OCI-LY7 (cell line): ENCODE data around the gene DIP2C. TPM values are rescaled to one million over a fixed set of nuclear protein-coding genes. Genes with fewer than 3 reads are reported as not detected.

Source experiments
- BruUV-seq: library from RNA; stranded (reverse); fragments of 400-500 nt; replicated peaks from 2 replicates; lab custom pipeline; 2021; lab: Mats Ljungman, UMichigan
- CTCF ChIA-PET: fragments of 300-600 bp; sonication (Branson Sonifier 250); formaldehyde crosslinking; loops from one replicate; lab custom pipeline; 2022; ENCODE audit warnings: antibody characterized with exemption; ENCODE audit not compliant: unreplicated experiment; lab: Charles Lee
- POLR2A ChIA-PET: fragments of 300-600 bp; sonication (Branson Sonifier 250); formaldehyde crosslinking; loops from one replicate; lab custom pipeline; 2022; ENCODE audit warnings: antibody characterized with exemption; lab: Charles Lee
- DNase-seq: peaks from one replicate; pipeline ENCODE4 v3.0.0-alpha.2; 2015; ENCODE audit warnings: low spot score
- H2AFZ ChIP-seq: fragments of 200-600 bp; sonication (generic), shearing (Covaris generic); 2 replicates; pipeline ENCODE4 v1.6.1; 2014; ENCODE audit warnings: mild to moderate bottlenecking, antibody characterized with exemption, low read length, moderate library complexity
- H3K27ac ChIP-seq: fragments of 200-600 bp; sonication (generic); 2 replicates; pipeline ENCODE4 v1.5.1; 2014; ENCODE audit warnings: mixed run types, low read depth, mild to moderate bottlenecking, moderate library complexity, low read length, inconsistent platforms; ENCODE audit not compliant: poor library complexity, severe bottlenecking
- H3K36me3 ChIP-seq: fragments of 200-600 bp; sonication (generic); 2 replicates; pipeline ENCODE4 v1.6.1; 2014; ENCODE audit warnings: mild to moderate bottlenecking, antibody characterized with exemption, low read length, moderate library complexity, mixed read lengths; ENCODE audit not compliant: insufficient read depth
- H3K4me1 ChIP-seq: fragments of 200-600 bp; sonication (generic); 2 replicates; pipeline ENCODE4 v1.5.1; 2014; ENCODE audit warnings: mild to moderate bottlenecking, low read length; ENCODE audit not compliant: insufficient read depth, poor library complexity, severe bottlenecking
- H3K4me2 ChIP-seq: fragments of 200-600 bp; sonication (generic); 2 replicates; pipeline ENCODE4 v1.6.1; 2014; ENCODE audit warnings: mild to moderate bottlenecking, low read length
- H3K4me3 ChIP-seq: fragments of 200-600 bp; sonication (generic); 2 replicates; pipeline ENCODE4 v1.5.1; 2014; ENCODE audit warnings: mild to moderate bottlenecking, low read depth, low read length; ENCODE audit not compliant: poor library complexity, severe bottlenecking
- H3K79me2 ChIP-seq: fragments of 200-600 bp; sonication (generic); 2 replicates; pipeline ENCODE4 v1.6.1; 2016; ENCODE audit warnings: low read depth, mild to moderate bottlenecking, low read length, moderate library complexity, mixed read lengths; ENCODE audit not compliant: insufficient read depth
- H3K9me2 ChIP-seq: fragments of 200-600 bp; sonication (generic); 2 replicates; pipeline ENCODE4 v1.6.1; 2016; ENCODE audit warnings: mild to moderate bottlenecking, low read length, mixed read lengths; ENCODE audit not compliant: insufficient read depth
- H3K9me3 ChIP-seq: fragments of 200-600 bp; sonication (generic); 2 replicates; pipeline ENCODE4 v1.6.1; 2014; ENCODE audit warnings: mild to moderate bottlenecking, mixed run types, low read length, mixed read lengths
- H4K20me1 ChIP-seq: fragments of 200-600 bp; sonication (generic); 2 replicates; pipeline ENCODE4 v1.6.1; 2014; ENCODE audit warnings: mild to moderate bottlenecking, antibody characterized with exemption, low read length, moderate library complexity, mixed read lengths; ENCODE audit not compliant: insufficient read depth
- CTCF ChIP-seq: fragments of 200-600 bp; sonication (generic); conservative IDR thresholded peaks from 2 replicates; pipeline ENCODE4 v1.5.1; 2014; ENCODE audit warnings: mild to moderate bottlenecking, antibody characterized with exemption, low read length, moderate library complexity, mixed read lengths
- EZH2phosphoT487 ChIP-seq: fragments of 200-600 bp; sonication (generic); IDR thresholded peaks from 2 replicates; pipeline ENCODE4 v1.6.1; 2018; ENCODE audit warnings: low read depth, borderline replicate concordance, mild to moderate bottlenecking, mixed run types, antibody characterized with exemption, low read length, moderate library complexity, mixed read lengths
- intact Hi-C: fragments of 100-400 bp; cut with micrococcal nuclease; formaldehyde crosslinking; loops from one replicate; pipeline ENCODE4 v1.10.0; 2022; ENCODE audit not compliant: unreplicated experiment
- total RNA-seq, 2 experiments: library from RNA; depleted of rRNA in 1 of 2; stranded (reverse); fragments of >200 nt in 1 of 2; shearing (Covaris generic) in 1 of 2; gene quantifications; 2 replicates each; pipeline ENCODE4 v1.2.3, GENCODE V29; 2014 to 2022

DIP2C gene
- total RNA-seq, 2 experiments from 2014 or later: 10.9 to 29.5 TPM

- no peak for DNase-seq
Measured at GRCh38 chr10:509361-510102, 179.9 kb downstream of the DIP2C start.

GRCh38 chr10:508726-509125, 180.7 kb downstream of the DIP2C start:
- peaks cover 65% of the 10 kb centered on the region for H3K36me3 ChIP-seq
- DNase-seq: no peak
- no peak overlapping the region for H2AFZ ChIP-seq
- no peak overlapping the region for H3K27ac ChIP-seq
- peaks cover 56% of the 10 kb centered on the region for H3K4me1 ChIP-seq
- H3K4me2 ChIP-seq: no peak overlapping the region
- BruUV-seq: no TSS peak
- CTCF ChIA-PET: no interaction called here
- POLR2A ChIA-PET: no interaction called here
- H3K79me2 ChIP-seq: peaks cover 60% of the 10 kb centered on the region; the same call in 1 of the 2 replicates
- intact Hi-C loops: no loop called here
- no peaks in the 10 kb centered on the region for H4K20me1 ChIP-seq
- TF ChIP-seq EZH2phosphoT487: no peak
- no peak for TF ChIP-seq CTCF
- H3K4me3 ChIP-seq: no peak overlapping the region
- H3K9me2 ChIP-seq: no peaks in the 10 kb centered on the region
- H3K9me3 ChIP-seq: peaks cover 44% of the 10 kb centered on the region

More at GRCh38 chr10:509361-510102, 179.9 kb downstream of the DIP2C start:
- peaks cover 57% of the 10 kb centered on the region for H3K36me3 ChIP-seq
- BruUV-seq: no TSS peak
- intact Hi-C loops: loop anchor here (5.0 kb wide), 2 partner anchors 113 to 538 kb away; partner anchors contain the start of gene IDI1
- TF ChIP-seq CTCF (no peak), EZH2phosphoT487 (no peak)
- H3K4me1 ChIP-seq: peaks cover 64% of the 10 kb centered on the region
- POLR2A ChIA-PET: interaction anchor here (7.1 kb wide), 1 partner anchor 17 kb away, joined by 136 read pairs; no protein-coding TSS in a partner anchor
- H3K4me2 ChIP-seq: peak overlapping the region; percentile 88
- H3K9me3 ChIP-seq: peaks cover 38% of the 10 kb centered on the region
- H3K27ac ChIP-seq: peak overlapping the region; percentile 100
- H3K79me2 ChIP-seq: peaks cover 54% of the 10 kb centered on the region; the same call in 1 of the 2 replicates
- H2AFZ ChIP-seq: no peak overlapping the region; the same call in 1 of the 2 replicates
- H3K4me3 ChIP-seq: peak overlapping the region; percentile 69
- CTCF ChIA-PET: interaction anchor here (0.7 to 1.8 kb wide), 3 partner anchors 11 to 301 kb away, joined by 3 to 13 read pairs (median 6); no protein-coding TSS in a partner anchor
- no peaks in the 10 kb centered on the region for H3K9me2 ChIP-seq
- H4K20me1 ChIP-seq: no peaks in the 10 kb centered on the region

GRCh38 chr10:507908-508444, 181.5 kb downstream of the DIP2C start:
- Histone ChIP-seq H2AFZ (no peak overlapping the region), H3K36me3 (peaks cover 72% of the 10 kb centered on the region), H4K20me1 (no peaks in the 10 kb centered on the region), H3K9me2 (no peaks in the 10 kb centered on the region), H3K4me3 (no peak overlapping the region), H3K4me2 (no peak overlapping the region), H3K4me1 (peaks cover 54% of the 10 kb centered on the region), H3K79me2 (peaks cover 61% of the 10 kb centered on the region), H3K9me3 (peaks cover 45% of the 10 kb centered on the region), H3K27ac (no peak overlapping the region)
- POLR2A ChIA-PET: no interaction called here
- intact Hi-C loops: no loop called here
- DNase-seq: no peak
- no TSS peak for BruUV-seq
- CTCF ChIA-PET: no interaction called here
- TF ChIP-seq CTCF (no peak), EZH2phosphoT487 (no peak)
